ENCODE data around the gene FRMD4A.

Gene FRMD4A

DNA sequence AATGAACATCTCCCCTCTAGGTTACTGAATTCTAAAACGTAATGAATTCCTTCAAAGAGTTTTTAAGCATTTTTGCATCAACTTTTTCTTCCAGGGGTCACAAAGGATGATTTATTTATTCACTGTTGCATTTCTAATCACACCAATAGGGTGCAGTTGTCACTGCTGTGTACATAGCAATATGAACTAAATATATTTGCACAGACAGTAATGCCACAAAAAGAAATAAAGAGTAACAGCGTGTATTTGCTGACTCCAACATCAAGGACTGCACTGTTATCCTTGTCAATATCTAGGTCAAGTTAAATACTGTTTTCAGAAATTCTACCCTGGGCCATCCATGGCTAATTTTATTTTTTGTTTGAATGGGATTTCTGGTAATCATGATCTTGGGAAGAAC lies 138.0 kb downstream of the FRMD4A start:
- DNase-seq (ENCODE audit: low read depth in 1 of 2, low spot score in 1 of 2) = no peak

DNA sequence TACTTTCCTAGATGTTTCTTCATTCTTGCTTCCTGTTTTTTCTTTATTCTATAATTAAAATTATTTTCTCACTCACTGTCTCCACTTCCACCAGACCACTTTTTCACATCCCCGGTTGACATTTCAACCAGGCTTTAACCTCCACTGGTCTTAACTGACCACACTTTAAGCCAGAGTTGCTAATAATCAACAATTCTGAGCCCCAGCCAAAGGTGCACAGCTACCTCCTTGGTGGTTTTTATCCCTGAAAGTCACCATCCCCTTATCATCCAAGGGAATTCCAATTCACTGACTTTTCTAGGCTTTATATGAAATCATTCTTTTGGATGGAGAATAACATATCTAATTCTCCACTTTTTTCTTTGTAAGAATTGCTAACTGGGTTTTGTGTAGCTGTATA lies 138.9 kb downstream of the FRMD4A start:
- DNase-seq (ENCODE audit: low read depth in 1 of 2, low spot score in 1 of 2) = no peak

DNA sequence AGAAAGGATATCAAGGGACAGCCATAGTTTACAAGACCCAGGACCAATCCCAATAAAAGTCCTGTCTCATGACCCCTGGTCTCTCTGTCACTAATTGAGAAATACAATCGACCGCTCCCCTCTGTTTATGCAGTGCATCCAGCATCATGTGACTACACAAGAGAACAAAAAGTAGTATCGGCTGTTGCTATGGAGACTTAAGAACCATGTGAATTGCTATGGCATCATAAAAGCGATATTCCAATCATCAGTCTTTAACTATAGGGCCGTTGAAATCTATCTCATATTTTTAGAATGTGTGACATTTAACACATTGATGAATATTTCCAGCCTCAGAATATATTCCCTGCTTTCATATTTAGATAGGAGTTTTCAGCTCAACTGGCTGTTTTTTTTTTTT lies 139.3 kb downstream of the FRMD4A start:
- no peak for DNase-seq (ENCODE audit: low read depth in 1 of 2, low spot score in 1 of 2)

DNA sequence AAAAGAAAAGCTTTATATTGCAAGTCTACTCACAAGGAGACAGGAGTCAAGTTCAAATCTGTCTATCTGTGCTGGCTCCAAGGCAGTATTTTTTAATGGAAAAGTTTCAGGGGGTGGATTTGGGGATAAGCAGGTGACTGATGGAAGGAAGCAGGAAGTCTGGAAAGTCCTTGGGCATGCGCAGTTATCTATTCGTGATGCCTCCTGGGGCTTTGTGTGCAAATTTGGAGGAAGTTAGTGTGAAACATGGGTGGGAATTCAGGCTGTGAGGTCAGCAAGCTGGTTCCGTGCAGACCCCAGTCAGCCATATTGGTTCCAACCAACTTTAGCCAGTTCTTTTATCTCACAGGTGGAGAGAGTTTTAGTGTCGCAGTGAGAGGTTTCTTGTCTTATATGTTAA lies 140.0 kb downstream of the FRMD4A start:
- no peak for DNase-seq (ENCODE audit: low read depth in 1 of 2, low spot score in 1 of 2)

DNA sequence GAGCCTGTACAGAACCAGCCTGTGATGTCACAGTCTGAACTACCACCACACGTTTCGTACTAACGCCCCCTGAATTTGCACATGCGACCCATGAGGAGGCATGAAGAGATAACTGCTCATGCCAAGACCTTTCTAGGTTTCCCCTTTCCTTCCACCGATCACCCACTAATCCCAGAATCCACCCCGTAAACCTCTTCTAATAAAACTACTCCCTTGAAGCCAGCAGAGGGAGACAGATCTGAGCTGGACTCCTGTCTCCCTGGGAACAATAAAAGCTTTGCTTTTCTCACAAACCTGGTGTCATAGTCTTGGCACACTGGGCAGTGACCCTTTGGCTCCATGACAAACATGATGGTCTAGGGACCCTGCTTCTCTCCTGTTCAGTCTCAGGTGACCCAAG lies 144.5 kb downstream of the FRMD4A start:
- DNase-seq (ENCODE audit: low read depth in 1 of 2, low spot score in 1 of 2) = no peak

- DNase-seq (ENCODE audit: low read depth in 1 of 2, low spot score in 1 of 2) = peak in 1 of 2 donors; percentile 18
These were observed 145.2 kb downstream of the FRMD4A start for GRCh38 chr10:14185316-14186045.

- peak in 1 of 2 donors; percentile 19 for DNase-seq (ENCODE audit: low read depth in 1 of 2, low spot score in 1 of 2)
These were observed 145.8 kb downstream of the FRMD4A start for GRCh38 chr10:14184841-14185315.

- no peak for DNase-seq (ENCODE audit: low read depth in 1 of 2, low spot score in 1 of 2)
These were observed 147.9 kb downstream of the FRMD4A start for GRCh38 chr10:14182781-14183180.

DNA sequence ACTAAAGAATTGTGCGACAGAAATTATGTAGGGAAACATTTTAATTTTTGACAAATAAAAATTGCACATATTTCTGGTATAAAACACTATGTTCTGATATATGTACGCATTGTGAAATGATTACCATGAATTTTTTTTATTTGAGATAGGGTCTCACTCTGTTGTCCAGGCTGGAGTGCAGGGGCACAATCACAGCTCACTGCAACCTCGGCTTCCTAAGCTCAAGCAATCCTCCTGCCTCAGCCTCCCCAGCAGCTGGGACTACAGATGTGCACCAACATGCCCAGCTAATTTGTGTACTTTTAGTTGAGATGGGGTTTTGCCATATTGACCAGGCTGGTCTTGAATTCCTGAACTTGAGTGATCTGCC lies 149.2 kb downstream of the FRMD4A start:
- DNase-seq (ENCODE audit: low read depth in 1 of 2, low spot score in 1 of 2) = no peak

- DNase-seq (ENCODE audit: low read depth in 1 of 2, low spot score in 1 of 2) = no peak
These were observed 149.7 kb downstream of the FRMD4A start for GRCh38 chr10:14180911-14181566.

GRCh38 chr10:14179251-14179650 lies 151.5 kb downstream of the FRMD4A start:
- no peak for DNase-seq (ENCODE audit: low read depth in 1 of 2, low spot score in 1 of 2)

DNA sequence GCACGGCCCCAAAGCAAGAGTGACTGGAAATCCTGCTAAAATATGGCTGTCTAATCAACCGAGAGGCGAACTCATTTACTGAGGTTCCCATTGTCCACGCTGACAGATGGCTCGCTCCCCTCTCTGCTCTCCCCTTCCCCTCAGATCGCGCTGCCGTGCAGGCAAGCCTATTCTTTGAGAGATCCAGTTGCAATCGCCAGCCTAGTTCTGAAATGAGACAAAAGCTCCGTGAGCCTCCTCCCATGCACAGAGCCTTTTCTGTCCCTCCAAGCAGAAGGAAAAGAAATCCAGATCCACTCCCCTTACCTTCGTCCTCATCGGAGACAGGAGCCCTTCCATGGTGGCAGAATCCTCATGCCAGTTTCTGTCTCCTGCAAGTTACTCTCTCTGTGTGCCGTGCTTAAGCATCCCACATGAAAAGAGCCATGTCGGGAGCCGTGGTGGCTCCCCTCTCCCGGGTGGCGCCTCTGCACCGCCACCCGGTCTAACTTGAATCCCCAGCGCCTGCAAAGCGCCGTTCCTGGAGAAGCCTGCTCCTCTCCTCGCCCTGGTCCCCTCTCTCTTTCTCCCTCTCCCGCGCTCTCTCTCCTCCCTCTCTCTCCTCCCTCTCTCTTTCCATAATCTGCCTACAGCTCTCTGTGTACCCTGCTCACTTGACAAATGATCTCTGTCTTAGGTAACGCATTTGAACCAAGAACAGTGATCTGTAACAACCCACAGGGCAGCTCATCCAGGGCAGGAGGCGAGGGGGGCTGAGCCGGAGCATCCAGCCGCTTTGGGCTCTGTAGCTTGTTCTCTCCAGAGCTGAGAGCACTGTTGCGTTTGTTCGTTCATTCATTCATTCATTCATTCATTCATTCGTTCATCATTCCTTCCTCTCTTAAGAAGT lies 156.8 kb downstream of the FRMD4A start:
- no peak for DNase-seq (ENCODE audit: low read depth in 1 of 2, low spot score in 1 of 2)

DNA sequence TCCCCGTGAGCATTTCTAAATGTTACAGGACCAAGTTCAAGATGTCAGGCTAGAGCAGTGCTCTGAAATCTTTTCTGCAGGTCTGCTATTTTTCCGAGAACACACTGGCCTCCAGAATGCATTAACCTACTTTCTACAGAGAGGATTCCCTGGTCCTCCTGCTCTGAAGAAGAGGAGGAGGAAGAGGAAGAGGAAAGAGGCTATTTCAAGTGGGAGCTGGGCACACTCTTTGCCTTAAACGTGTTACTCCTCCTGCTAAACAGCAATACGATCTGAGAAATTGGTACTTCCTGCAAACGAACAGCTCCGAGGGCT lies 157.4 kb downstream of the FRMD4A start:
- DNase-seq (ENCODE audit: low read depth in 1 of 2, low spot score in 1 of 2) = no peak

- no peak for DNase-seq (ENCODE audit: low read depth in 1 of 2, low spot score in 1 of 2)
These were observed 158.3 kb downstream of the FRMD4A start for GRCh38 chr10:14172336-14172950.

DNA sequence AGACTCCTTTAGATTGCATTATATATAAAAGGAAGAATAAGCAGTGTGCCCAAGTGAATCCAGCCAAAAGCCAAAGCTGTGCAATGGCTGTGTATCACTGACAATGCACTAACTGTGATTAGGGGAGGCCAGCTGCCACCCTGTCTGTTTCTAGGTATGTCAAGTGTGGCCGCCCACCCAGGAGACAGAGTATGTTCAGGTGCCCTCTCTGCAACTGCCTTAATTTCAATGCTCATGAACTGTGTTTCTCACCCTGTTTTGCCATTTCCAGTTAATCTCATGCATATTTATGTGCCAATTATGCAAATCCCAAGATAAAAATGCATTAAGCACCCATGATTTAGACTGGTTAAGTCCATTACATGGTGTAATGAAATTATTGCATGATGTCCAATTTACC lies 159.4 kb downstream of the FRMD4A start:
- DNase-seq (ENCODE audit: low read depth in 1 of 2, low spot score in 1 of 2) = no peak

DNA sequence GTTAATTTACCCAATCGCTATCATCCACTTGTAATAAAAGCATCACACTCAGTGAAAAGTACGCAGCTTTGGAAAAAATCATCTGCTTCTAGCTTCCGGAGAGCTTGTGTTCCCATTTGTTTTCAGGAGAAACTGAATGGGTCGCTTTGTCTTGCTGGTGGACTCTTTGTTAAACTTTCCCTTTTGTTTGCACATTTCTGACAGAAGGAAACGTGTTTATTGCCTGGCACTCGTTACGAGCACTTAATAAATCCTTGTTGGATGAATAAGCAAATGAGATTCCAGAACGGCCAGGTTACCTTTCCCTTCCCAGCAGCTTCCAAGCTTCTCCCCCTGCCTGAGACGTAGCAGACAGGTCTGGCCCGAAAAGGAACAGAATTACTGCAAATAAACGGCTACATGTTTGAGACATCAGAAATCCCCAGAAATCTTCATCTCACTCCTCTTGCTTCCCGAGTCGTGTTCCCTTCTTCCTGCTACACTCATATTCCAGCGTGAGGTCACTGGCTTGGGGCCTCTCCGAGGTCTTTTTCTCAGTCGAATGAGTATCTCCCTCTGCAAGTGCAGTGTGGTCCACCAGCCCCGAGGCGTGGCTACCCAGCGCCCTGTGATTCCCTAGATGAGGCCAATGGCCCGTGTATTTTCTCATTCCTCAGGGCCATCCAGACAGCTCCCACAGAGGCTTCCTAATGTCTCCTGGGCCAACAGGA lies 167.2 kb downstream of the FRMD4A start:
- no peak for DNase-seq (ENCODE audit: low read depth in 1 of 2, low spot score in 1 of 2)

GRCh38 chr10:14162629-14163344 lies 167.9 kb downstream of the FRMD4A start:
- DNase-seq (ENCODE audit: low read depth in 1 of 2, low spot score in 1 of 2) = no peak

DNA sequence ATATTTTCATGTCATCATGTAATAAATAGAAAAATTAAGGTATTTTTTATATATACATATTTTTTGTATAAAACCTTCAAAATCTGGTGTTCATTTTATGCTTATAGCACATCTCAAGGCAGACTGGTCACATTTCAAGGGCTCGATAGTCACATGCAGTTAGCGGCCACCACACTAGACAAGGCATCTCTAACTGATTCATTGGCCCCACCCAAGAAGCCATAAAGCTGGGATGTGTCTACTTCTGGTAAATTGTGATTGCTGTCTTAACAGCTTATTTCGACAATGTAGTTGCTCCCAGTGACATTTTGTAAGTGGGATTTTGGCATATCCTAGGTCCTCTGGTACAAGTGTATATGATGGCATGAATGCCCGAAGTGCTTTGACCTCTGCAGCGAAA lies 168.7 kb downstream of the FRMD4A start:
- no peak for DNase-seq (ENCODE audit: low read depth in 1 of 2, low spot score in 1 of 2)

DNA sequence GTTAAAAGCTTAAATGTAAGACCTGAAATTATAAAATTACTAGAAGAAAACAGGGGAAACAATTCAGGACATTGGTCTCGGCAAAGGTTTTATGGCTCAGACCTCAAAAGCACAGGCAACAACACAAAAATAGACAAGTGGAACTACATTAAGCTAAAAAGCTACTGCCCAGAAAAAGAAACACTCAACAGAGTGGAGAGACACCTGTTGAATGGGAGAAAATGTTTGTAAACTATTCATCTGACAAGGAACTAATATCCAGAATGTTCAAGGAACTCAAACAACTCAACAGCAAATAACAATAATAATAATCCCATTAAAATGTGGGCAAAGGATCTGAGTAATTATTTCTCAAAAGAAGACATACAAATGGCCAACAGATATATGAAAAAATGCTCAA lies 170.4 kb downstream of the FRMD4A start:
- DNase-seq (ENCODE audit: low read depth in 1 of 2, low spot score in 1 of 2) = no peak

GRCh38 chr10:14158575-14158974 lies 172.1 kb downstream of the FRMD4A start:
- DNase-seq (ENCODE audit: low read depth in 1 of 2, low spot score in 1 of 2) = no peak

All from activated T-helper 1 cell treated with anti-CD3 and anti-CD28 coated beads, Interleukin-2, amount 50 U/mL, for 16 hours (primary cell).